Kidney capillary endothelial cell (primary cell): Measurements from ENCODE around the gene PABPC1L.
A peak's percentile ranks its signal among the peaks of the same experiment; 100 is the strongest.
"Not testable (repeated sequence)": the region's sequence is repeated elsewhere in the genome, so short reads cannot be mapped to it uniquely, and the experiment has no call there.

Source experiments
- DNase-seq: peaks from one replicate; pipeline ENCODE4 v3.0.0-alpha.2; 2018; ENCODE audit warnings: low spot score

PABPC1L gene

GRCh38 chr20:44909872-44910689 lies at the start of gene PABPC1L:
Gene PABPC1L (plus strand): TSS chr20:44910060. CDS start chr20:44910144, 84 bp downstream.
- DNase-seq, result no peak

- no peak for DNase-seq
Measured at GRCh38 chr20:44861531-44862006, 48.3 kb upstream of the PABPC1L start.

- no peak for DNase-seq
Measured at GRCh38 chr20:44862286-44862685, 47.6 kb upstream of the PABPC1L start.

- not testable (repeated sequence) for DNase-seq
Measured at GRCh38 chr20:44863365-44864084, 46.3 kb upstream of the PABPC1L start.

GRCh38 chr20:44864493-44864892 lies 45.4 kb upstream of the PABPC1L start:
- not testable (repeated sequence) for DNase-seq

- no peak for DNase-seq
Measured at GRCh38 chr20:44866703-44867335, 43.0 kb upstream of the PABPC1L start.

GRCh38 chr20:44869471-44869870 lies 40.4 kb upstream of the PABPC1L start:
- DNase-seq, result no peak

- not testable (repeated sequence) for DNase-seq
Measured at GRCh38 chr20:44882360-44882759, 27.5 kb upstream of the PABPC1L start.

- DNase-seq, result no peak
Measured at GRCh38 chr20:44883214-44883902, 26.5 kb upstream of the PABPC1L start.

GRCh38 chr20:44884907-44885391 lies 24.9 kb upstream of the PABPC1L start:
- DNase-seq, result peak; percentile 39

- DNase-seq, result peak; percentile 94
Measured at GRCh38 chr20:44885392-44886265, 24.2 kb upstream of the PABPC1L start, which contains the start of gene YWHAB. Gene YWHAB (plus strand): TSS chr20:44885705. CDS start chr20:44901534, 15,829 bp downstream.

- DNase-seq, result no peak
Measured at GRCh38 chr20:44886266-44886651, 23.6 kb upstream of the PABPC1L start.

GRCh38 chr20:44886828-44887227 lies 23.0 kb upstream of the PABPC1L start:
- no peak for DNase-seq

- DNase-seq, result no peak
Measured at GRCh38 chr20:44887466-44887865, 22.4 kb upstream of the PABPC1L start.

GRCh38 chr20:44888226-44889103 lies 21.4 kb upstream of the PABPC1L start:
- DNase-seq, result no peak

- no peak for DNase-seq
Measured at GRCh38 chr20:44891826-44892225, 18.0 kb upstream of the PABPC1L start.

GRCh38 chr20:44894959-44895358 lies 14.9 kb upstream of the PABPC1L start:
- DNase-seq, result no peak

- DNase-seq, result no peak
Measured at GRCh38 chr20:44896583-44896982, 13.3 kb upstream of the PABPC1L start.

GRCh38 chr20:44897133-44897532 lies 12.7 kb upstream of the PABPC1L start:
- no peak for DNase-seq
